ENCODE results near the gene SLC24A5. TPM values are rescaled to one million over a fixed set of nuclear protein-coding genes. Genes with fewer than 3 reads are reported as not detected.

The SLC24A5 gene
- total and polyA plus RNA-seq, 10 of the 15 experiments (the other 5 are each of a cell fraction or from before 2014, with no cell fraction given) = not detected

GRCh38 chr15:48153526-48153925 lies 32.7 kb downstream of the SLC24A5 start:
- 92% methylated on average over 2 of the region's 2 CpGs for WGBS (ENCODE audit: insufficient coverage, insufficient replicate concordance, low lambda C conversion rate, missing lambda C conversion rate)
- in situ Hi-C loops (cut with MboI) = loop anchor here (25.0 kb wide), 1 partner anchor 659 kb away; the partner anchor contains the start of gene CEP152
- no peak overlapping the region for H2AFZ ChIP-seq (ENCODE audit: control insufficient read depth, low read depth, low read length)
- peak; percentile 59 for FAIRE-seq
- ChIA-PET SMC1A (ENCODE audit: uncharacterized antibody, unreplicated experiment) (interaction anchor here (0.7 to 1.9 kb wide), 2 partner anchors 17 to 986 kb away, joined by 3 to 4 read pairs; no protein-coding TSS in a partner anchor), RAD21 (ENCODE audit: unreplicated experiment) (interaction anchor here (0.8 kb wide), 2 partner anchors 24 to 29 kb away, joined by 3 read pairs; no protein-coding TSS in a partner anchor), CTCF (interaction anchor here (0.8 kb wide), 1 partner anchor 21 kb away, joined by 3 read pairs; no protein-coding TSS in a partner anchor), POLR2A (interaction anchor here (1.2 kb wide), 1 partner anchor 180 kb away, joined by 4 read pairs; no protein-coding TSS in a partner anchor)
- peaks cover 0 to 5% of the 10 kb centered on the region in 2 experiments; a peak in 3 of 4 replicates for H3K36me3 ChIP-seq (ENCODE audit: control insufficient read depth in 2 of 2, insufficient read depth in 2 of 2, low read length in 1 of 2)
- no peaks in the 10 kb centered on the region for H3K79me2 ChIP-seq (ENCODE audit: control insufficient read depth, insufficient read depth, low read length)
- no peak overlapping the region for H3K27ac ChIP-seq (ENCODE audit: control insufficient read depth, insufficient read depth)
- intact Hi-C loops (cut with micrococcal nuclease; ENCODE audit: unreplicated experiment) = no loop called here
- no peak overlapping the region for H3K4me3 ChIP-seq
- H3K4me2 ChIP-seq (ENCODE audit: control insufficient read depth, insufficient read depth) = no peak overlapping the region
- no peak for DNase-seq (ENCODE audit: low read depth, low spot score)
- H3K27me3 ChIP-seq (replicated peaks in 1 of 2; ENCODE audit: control insufficient read depth in 2 of 2, insufficient read depth in 2 of 2, low read length in 1 of 2) = no peaks in the 10 kb centered on the region
- no TSS peak for BruUV-seq (replicated peaks)
- peak; percentile 60 for ATAC-seq
- H4K20me1 ChIP-seq (ENCODE audit: control insufficient read depth, insufficient read depth) = no peaks in the 10 kb centered on the region
- H3K9ac ChIP-seq (ENCODE audit: control insufficient read depth, insufficient read depth, low read length) = no peak overlapping the region
- no peaks in the 10 kb centered on the region for H3K9me3 ChIP-seq (replicated peaks; ENCODE audit: control insufficient read depth, insufficient read depth, low read length)
- TF ChIP-seq SIX5 (IDR thresholded peaks at IDR 0.05; ENCODE audit: low read depth, low read length, severe bottlenecking) (no peak), MTA2 (IDR thresholded peaks at IDR 0.05; ENCODE audit: low read depth) (peak; percentile 91), IKZF2 (IDR thresholded peaks at IDR 0.05) (peak in 1 of 2 experiments; percentile 39; a peak in 1 of 4 replicates), EP300 (IDR thresholded peaks at IDR 0.05; ENCODE audit: borderline replicate concordance in 1 of 2, control insufficient read depth in 1 of 2, low read depth in 2 of 2, low read length in 2 of 2) (no peak)
- no peaks in the 10 kb centered on the region for H3K4me1 ChIP-seq (ENCODE audit: control insufficient read depth, insufficient read depth, low read length)

DNA sequence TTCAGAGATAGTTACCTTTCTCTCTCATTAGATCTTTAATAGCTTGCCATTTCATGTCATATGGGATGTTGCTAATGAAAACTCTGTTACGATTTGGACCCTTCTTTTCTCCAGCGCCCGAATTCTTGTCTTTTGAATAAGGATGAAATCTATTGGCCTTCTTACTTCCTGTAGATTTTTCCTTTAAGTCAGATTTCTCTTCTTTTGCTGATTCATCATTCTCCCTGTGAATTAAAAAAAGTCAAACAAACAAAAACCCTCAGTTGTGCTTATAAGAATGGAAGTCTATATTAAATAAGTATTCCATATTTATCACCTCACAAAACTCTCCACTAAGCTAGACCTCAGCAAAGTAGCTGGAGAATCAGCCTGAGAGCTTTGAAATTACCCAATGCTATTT lies 47.8 kb downstream of the SLC24A5 start:
- TF ChIP-seq JUNB (IDR thresholded peaks at IDR 0.05) (no peak), KDM1A (IDR thresholded peaks at IDR 0.05; ENCODE audit: borderline replicate concordance) (no peak), ZNF384 (IDR thresholded peaks at IDR 0.05; ENCODE audit: borderline replicate concordance, low read depth, low read length) (no peak), IKZF1 (conservative IDR thresholded peaks at IDR 0.05) (no peak), HCFC1 (IDR thresholded peaks at IDR 0.05; ENCODE audit: low read length) (no peak), ELK1 (IDR thresholded peaks at IDR 0.05; ENCODE audit: low read depth, low read length) (no peak), ATF7 (IDR thresholded peaks at IDR 0.05; ENCODE audit: low read depth) (no peak), CREB1 (IDR thresholded peaks at IDR 0.05; ENCODE audit: low read depth) (no peak), FOXK2 (IDR thresholded peaks at IDR 0.05) (no peak)
- Histone ChIP-seq H4K20me1 (ENCODE audit: control insufficient read depth, insufficient read depth) (no peaks in the 10 kb centered on the region), H3K36me3 (ENCODE audit: control insufficient read depth in 2 of 2, insufficient read depth in 2 of 2, low read length in 1 of 2) (peaks cover 0 to 13% of the 10 kb centered on the region in 2 experiments; a peak in 2 of 4 replicates), H3K27me3 (replicated peaks in 1 of 2; ENCODE audit: control insufficient read depth in 2 of 2, insufficient read depth in 2 of 2, low read length in 1 of 2) (no peaks in the 10 kb centered on the region), H2AFZ (ENCODE audit: control insufficient read depth, low read depth, low read length) (no peak overlapping the region), H3K9ac (ENCODE audit: control insufficient read depth, insufficient read depth, low read length) (no peak overlapping the region), H3K4me2 (ENCODE audit: control insufficient read depth, insufficient read depth) (no peak overlapping the region), H3K9me3 (replicated peaks; ENCODE audit: control insufficient read depth, insufficient read depth, low read length) (peaks cover 3% of the 10 kb centered on the region; the same call in 2 of the 3 replicates), H3K27ac (ENCODE audit: control insufficient read depth, insufficient read depth) (no peak overlapping the region), H3K79me2 (ENCODE audit: control insufficient read depth, insufficient read depth, low read length) (peaks cover 15% of the 10 kb centered on the region), H3K4me3 (no peak overlapping the region), H3K4me1 (ENCODE audit: control insufficient read depth, insufficient read depth, low read length) (no peaks in the 10 kb centered on the region)
- RAD21 ChIA-PET (ENCODE audit: unreplicated experiment) = no interaction called here
- CTCF ChIA-PET = no interaction called here
- SMC1A ChIA-PET (ENCODE audit: uncharacterized antibody, unreplicated experiment) = interaction anchor here (2.5 kb wide), 1 partner anchor 9 kb away, joined by 8 read pairs; the partner anchor contains the start of gene MYEF2
- DNase-seq (ENCODE audit: low read depth, low spot score) (no peak), FAIRE-seq (no peak), ATAC-seq (no peak)
- no TSS peak for BruUV-seq (replicated peaks)
- intact Hi-C loops (cut with micrococcal nuclease; ENCODE audit: unreplicated experiment) = no loop called here
- WGBS (ENCODE audit: insufficient coverage, insufficient replicate concordance, low lambda C conversion rate, missing lambda C conversion rate) = 63% methylated on average over 3 of the region's 3 CpGs
- POLR2A ChIA-PET = no interaction called here
- in situ Hi-C loops (cut with MboI) = loop anchor here (25.0 kb wide), 1 partner anchor 644 kb away; the partner anchor contains the start of gene CEP152

Measured in GM12878 (cell line).